NCI-H460 (cell line): ENCODE results near the gene RAB3IL1. TPM values are rescaled to one million over a fixed set of nuclear protein-coding genes. Genes with fewer than 3 reads are reported as not detected.

Source experiments
- DNase-seq: peaks from one replicate; pipeline ENCODE4 v3.0.0-alpha.2; 2016; ENCODE audit warnings: low read depth; ENCODE audit errors: extremely low read depth
- total RNA-seq: library from RNA; depleted of rRNA; stranded (reverse); fragments of >200 nt; shearing (Covaris generic); gene quantifications from 2 replicates; pipeline ENCODE4 v1.2.3, GENCODE V29; 2014

The RAB3IL1 gene
- total RNA-seq, 1 experiment from 2014 or later = 3.2 TPM

DNA sequence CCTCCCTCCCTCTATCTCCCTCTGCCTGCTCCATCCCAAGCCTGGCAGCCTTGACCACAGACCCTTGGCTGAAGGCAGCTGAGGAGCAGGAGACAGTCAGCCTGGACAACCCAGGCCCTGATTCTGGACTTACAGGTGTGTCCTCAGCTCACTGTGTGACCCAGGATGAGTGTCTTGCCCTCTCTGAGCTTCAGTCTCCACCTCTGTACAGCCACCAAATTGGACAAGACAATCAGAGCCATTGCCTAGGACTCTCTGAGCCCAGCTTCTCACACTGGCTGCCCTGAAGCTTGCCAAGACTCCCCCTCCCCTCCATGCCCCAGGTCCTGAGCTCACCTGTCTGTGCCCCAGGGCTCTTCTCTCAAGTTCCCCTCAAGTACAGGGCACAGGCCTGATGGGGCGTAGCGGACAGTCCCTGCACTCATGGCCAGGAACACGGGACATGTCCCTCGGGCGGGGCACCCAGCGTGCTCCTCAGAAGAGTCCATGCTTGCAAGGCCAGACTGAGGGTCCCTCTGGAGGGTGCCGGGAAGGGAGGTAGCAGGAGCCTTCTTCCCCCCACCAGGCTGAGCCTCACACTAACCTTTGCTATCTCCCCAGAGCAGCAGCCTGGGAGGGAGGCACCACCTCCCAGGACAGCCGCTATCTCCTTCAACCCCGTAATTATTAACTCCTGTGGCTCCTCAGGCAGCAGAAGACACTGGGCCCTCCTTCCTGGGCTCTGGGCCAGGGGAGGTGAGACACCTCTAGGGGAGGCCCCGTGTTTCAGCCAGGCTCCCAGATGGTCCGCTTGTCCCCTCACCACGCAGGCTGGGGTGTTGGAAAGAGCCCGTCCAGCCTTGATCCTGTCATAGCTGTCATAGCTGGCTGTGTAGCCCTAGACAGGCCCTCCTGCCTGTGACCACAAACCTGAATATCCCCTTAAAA is 2.6 kb upstream of the RAB3IL1 start:
- DNase-seq = no peak

DNA sequence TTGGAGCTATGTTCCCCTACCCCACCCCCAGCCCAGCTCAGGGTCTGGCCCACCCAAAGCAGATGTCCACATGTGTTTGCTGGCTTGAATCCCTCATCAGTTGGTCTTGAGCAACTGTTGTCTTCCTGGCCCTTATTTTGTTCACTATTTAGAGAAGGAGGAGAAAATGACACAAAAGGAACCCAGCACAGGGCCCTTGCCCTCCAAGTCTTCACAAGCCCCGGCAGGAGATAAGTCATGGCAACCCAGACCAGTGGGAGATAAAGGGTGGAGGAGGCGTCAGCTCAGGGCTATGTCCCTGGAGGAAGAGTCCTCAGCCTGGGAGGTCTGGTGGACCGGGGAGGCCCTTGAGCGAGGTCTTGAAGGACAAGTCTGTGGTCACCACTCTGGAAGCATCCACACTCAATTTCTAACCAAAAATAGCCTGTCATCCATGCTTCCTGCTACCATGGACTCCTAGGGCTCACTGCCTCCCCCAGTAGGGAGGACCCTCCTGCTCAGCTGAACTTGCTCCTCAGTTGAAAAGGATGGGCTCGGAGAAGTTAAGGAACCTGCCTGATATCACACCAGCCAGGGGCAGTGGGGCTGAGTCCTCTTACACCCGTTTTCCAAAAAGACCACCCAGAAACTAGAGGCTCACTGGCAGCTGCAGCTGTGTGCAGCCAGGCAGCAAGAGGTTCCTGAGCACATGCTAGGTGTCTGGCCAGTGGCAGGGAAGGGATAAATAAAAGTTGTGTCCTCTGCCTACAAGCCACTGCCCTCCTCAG is 1.8 kb upstream of the RAB3IL1 start:
- no peak for DNase-seq

DNA sequence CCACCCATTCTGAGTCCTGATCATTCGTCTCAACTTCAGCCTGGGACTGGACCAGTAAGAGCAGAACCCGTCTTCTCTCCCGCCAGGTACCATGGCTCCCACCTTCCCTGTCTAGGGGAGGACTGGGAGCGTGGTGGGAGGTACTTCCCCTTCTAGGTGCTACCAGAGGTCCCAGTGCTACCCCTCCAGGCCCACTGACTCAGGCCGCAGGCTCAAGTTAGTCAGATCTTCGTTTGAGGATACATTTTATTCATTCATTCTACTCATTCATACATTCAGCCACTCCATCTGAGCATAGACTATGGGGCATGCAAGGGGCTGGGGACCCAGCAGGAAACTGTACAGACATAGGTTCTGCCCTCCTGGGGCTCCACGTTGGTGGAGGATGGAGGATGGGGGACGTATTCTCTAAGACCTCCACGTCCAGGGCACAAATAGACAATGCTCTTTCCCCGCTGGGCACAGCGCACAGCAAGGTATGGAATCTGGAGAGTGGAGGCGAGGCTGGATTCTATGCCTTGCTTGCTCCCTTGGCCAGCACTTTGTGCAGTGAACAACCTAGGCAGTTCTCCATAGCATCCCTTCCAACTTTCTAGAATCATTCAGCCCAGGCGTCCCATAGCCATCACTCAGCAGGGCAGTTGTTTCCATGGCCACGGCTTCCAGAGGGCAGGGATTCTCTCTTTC is 1.0 kb upstream of the RAB3IL1 start:
- no peak for DNase-seq

DNA sequence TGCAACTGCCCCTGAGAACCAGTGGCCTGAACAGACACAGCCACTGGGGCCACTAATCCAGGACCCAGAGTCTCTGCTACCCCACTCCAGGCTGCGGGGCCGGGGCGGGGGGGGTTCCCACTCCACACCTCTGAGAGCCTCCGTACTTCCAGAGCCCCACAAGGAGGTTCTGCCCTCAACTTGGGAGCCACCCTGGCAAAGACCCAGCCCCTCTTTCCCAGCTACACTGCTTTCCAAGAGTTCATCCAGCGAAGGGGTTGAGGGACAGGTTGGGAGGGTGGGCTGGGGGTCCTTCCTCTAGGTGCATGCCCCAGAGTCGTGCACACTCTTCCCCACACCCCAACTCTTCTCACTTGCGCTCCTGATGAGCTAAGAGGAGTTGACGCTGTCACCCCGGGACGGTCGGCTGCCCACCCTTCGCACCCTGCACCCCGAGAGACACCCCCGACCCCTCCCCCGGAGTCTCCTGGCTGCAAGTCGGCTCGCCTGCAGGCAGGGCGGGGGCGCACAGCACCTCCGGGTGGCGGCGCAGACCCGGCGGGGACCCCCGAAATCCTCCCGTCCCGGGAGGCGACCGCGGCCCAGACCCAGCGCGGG is 531 bp downstream of the RAB3IL1 start:
- no peak for DNase-seq

DNA sequence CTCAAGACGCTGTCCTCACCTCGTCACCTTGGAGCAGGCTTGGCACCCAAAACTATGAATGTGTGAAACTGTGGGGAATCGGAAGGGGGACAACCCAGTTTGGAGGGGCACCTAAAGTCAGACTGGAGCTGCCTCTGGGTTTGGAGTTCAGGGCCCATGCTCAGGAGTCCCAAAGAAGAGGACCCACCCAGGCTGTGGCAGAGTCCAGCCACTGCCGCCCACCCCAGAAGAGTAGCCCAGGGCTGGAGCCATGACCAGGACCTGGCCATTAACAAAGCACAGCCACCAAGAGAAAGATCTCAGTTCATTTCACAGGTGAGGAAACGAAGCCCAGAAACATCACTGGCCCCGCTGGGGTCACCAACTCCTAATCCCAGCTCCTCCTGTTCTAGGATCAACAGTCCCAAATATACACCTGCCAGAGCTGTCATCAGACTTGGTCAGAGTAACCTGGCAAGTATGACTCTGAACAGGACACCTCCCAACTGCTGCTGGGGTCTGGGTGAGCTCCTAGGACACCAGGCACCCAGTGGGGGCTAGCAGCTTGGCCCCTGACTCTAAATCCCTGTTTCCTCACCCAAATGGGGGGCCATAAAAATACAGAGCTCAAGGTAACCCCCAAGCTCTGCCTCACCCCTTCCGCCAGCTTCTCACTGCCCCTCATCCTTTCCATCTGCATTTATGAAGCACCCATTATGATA is 2.7 kb downstream of the RAB3IL1 start:
- no peak for DNase-seq

DNA sequence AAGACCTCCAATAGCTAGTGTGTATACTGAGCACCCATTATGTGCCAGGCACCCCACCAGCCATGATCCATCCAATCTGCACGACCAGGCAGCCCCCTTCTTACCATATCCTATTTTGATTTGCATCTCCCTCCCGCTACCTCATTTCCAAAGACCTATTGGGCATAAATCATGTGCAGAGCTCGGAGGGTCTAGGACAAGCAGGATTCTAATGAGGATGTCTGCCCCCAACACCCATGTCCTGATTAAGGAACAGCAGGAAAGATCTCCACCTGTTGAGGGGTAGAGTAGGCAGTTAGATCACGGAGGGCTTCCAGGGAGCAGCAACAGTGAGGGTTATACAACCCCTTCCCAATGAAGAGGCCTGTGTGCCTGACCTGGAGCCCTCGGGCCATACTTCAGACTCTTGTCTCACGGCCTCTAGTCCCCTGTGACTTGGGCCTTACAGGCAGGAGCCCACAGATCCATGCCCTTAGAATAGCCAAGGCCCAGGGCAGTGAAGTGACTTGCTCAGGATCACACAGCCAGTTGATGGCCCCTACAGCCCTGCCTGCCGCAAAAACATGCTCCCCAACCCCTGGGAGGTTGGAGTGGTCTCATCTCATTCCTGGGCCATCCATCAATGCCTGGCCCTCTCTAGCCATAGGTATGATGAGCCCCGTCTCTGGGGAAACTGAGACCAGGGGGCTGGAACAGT is 3.5 kb downstream of the RAB3IL1 start:
- DNase-seq = no peak

DNA sequence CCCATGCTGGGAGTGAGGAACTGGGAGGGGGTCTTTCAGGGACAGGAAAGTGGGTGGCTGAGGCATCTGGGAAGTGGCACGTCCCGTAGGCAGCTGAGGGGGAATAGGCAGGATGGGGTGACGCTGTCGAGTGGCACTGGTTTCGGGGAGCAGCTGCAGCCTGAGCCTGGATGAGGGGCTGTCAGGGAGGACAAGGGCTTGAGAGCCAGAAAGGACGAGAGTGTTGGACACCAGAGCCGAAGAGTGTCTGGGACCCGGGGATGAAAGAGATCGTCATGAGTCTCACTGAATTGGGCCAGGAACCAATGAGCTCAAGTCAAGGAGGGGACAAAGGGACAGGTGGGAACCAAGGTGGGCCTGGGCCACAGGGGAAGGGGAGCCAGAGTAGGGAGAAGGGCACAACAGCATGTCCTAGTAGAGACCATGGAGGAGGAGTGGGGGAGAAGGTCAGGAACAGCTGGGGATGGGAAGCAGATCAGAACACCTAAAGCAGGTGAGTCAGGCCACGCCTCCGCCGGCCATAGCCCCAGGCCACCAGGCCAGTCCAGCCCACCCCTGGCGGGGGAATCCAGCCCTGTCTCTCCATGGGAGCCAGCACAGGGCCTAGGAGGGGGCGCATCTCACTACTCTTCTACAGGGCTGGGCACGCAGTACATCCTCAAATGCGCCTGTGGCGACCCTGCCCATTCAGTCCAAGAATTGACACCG is 4.2 kb downstream of the RAB3IL1 start:
- DNase-seq = no peak

DNA sequence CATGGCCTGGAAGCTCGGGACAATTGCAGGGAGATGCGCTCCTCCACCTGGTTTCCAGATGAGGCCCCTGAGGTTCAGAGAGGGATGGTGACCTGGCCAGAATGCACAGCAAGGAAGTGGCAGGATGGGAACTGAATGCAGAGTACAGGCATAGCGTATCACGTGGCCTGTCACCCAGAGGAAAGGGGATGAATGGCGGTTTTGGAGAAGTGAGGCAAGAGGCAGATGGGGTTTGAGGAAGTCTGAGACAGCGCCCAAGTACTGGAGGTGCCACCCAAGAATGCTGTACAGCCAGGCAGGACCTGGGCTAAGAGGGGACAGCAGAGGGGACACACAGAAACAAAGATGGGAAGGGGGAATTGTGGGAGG is 4.9 kb downstream of the RAB3IL1 start:
- DNase-seq = no peak

DNA sequence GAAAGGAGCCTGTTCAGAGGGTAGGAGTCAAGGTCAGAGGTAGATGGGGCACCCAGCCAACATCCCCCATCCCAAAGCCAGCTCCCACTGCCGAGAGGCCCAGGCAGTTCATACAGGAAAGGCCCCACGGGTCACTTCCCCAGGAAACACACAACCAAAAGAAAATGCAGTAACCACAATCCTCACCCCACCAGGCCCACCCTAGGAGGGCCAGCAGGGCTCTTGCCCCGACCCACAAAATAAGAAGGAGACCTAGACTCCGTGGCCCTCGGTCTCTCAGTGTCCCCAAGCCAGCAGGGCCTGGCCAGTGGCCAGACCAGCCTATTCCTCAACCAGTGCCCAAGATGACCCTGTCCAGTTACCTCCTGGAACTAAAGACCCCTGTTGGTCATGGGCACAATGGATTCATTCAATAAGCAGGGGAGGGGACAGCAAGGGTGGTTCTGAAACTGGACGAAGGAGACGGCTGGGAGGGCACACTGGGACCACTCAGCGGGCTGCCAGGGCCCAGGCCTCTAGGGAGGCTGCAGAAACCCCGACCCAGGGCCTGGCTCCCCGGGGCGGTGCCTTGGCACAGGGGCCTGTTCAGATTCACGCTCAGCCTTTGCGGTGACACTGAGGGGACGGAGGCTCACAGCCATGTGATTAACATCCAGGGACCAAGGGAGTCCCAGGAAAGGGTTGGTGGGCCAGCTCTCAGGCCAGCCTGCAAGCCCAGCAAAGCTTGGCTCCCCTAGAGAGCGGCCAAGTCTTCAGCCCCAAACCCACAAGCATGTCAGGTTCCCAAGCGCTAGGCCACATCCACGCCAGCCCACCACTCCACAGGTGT is 5.5 kb downstream of the RAB3IL1 start:
- DNase-seq = no peak

DNA sequence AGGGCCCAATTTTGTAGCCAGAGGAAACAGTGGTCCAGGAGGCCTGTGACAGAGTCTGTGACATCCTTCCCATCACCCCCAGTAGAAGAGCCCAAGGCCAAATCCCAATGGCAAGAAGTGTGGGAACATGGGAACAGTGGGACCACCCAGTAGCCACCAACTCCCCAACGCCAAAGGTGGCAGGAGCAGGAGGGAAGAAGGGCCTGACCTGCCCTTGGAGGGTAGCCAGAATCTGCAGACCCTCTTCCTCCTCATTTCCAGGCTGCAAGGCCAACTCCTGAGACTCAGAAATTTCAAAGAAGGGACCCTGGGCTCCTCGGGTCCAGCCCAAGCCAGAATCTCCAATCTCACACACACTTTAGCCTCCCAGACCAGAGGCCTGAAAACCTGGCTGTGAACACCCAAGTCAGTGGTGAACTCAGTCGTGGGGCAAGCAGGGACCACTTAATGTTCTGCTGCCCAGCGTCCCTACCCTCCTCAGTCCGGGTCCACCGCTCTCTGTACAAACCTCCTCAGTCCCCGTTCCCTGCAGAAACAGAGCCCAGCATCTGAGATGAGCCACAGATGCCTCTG is 6.2 kb downstream of the RAB3IL1 start:
- DNase-seq = no peak

DNA sequence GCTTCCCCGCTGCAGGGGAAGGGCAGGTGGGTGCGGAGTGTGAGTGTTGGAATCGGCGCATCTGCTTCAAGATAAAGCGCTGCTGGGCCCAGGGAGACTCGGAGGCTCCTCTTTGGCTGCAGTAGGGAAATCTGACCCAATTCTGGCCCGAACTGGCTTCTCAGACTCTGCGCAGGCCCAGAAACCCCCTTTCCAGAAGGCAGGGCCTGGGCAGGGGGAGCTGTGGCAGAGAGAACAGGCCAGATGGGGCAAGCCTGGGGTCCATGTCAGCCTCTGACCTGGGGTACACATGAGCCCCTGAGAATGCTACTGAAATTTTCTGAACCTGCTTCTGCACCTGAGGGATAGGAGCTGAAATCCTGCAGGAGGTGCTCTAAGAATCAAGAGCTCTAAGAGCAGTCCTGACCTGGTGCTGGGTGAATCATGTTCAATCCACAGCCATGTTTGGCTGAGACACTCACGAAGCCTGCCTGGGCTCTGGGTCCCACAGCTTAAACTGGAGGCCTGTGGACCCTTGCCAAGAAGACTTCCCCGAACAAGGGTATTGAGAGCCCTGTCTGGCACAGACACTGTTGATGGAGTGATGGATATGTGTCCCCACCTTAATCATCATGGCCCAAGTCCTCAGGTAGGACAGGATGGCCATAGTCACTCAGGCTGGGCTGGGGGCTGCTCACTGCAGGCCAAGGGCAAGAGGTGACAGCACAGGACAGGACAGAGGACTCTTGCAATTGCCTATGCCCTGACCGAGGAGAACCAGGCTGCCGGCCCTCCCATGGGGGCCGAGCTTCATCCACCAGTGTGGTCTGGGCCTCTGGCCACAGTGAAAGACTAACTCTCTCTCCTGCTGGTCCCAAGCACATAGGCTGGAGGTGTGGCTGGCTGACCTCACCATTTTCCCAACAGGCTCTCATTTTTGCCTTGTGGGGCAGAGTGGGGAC is 6.9 kb downstream of the RAB3IL1 start:
- DNase-seq = no peak

DNA sequence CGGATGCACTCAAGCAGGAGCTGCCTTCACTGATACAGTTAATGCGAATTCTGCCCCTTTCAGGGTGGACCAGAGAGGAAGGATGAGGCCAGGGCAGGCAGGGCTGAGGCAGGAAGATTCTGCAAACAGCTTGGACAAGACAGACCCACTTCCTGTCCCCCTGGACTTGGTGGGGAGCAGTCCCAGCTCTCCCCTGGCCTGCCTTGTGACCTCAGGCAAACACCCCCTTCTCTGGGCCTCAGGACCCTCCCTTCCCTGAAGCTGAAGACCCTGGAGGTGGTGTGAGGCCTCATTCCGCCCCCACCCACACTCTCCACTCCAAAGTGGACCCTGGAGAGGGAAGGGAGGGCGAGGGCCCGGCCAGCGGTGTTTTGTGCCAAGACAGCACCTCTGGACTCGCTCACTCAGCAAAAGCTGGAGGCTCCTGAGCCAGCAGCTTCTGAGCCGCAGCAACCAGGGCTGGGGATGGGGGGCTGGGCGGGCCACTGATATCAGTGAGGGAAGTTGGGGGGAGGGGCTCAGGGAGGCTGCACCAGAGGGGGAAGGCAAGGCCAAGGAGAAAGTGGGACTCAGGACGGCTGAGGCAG is 8.5 kb downstream of the RAB3IL1 start:
- no peak for DNase-seq

DNA sequence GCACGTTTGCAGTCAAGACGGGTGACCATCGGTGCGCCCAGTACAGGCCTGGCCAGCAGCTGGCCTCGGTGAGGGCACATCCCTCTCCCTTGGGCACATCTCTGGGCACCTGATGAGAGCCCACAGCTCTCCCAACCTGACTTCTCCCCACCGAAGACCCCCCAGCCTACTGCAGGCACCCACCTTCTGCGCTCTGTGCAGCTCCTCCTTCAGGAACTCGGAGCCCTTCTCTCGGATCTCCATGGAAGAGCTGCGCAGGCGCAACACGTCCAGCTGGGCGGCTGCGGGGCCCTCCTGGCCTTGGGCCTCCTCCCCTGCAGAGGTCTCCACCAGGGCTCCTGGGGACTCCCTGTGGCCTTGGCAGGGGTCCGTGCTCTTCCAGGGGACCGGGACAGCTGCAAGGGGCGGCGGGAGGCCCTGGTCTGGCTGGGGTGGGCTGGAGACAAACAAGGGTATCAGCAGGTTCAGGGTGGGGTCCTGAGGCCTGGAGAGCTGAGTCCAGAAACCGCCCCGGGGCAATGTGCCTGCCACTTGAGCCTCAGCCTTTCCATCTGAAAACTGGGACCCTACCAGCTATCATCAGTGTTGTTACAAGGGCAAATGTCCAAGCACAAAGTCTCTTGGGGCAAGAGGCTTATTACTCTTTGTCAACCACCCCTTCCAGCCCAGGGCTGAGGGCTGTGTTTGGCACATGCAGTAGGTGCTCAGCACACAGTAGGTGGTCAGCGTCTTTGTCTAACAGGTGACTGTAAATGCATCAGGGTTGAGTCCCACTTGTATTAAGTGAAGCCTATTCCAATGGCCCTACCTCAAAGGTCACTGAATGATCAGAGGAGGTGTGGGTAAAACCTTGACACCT is 9.3 kb downstream of the RAB3IL1 start:
- DNase-seq = no peak

DNA sequence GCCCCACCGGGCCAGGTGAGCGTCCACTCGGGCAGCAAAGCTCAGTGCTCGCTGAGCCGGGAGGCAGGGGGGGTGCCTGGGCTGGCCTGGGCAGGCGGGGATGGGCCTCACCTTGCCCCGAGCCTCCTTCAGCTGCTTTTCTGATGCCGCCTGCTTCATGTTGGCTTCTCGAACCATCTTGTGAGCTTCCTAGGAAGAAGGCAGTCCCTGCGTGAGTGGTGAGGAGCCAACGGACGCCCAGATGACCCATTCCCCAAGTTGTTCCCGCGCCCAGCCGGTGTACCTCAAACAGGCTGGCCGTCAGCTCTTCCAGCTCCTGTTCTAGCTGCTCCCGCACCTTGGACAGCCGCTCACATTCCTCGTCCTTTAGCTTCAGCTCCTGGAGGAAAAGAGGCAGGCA is 10.1 kb downstream of the RAB3IL1 start:
- no peak for DNase-seq

DNA sequence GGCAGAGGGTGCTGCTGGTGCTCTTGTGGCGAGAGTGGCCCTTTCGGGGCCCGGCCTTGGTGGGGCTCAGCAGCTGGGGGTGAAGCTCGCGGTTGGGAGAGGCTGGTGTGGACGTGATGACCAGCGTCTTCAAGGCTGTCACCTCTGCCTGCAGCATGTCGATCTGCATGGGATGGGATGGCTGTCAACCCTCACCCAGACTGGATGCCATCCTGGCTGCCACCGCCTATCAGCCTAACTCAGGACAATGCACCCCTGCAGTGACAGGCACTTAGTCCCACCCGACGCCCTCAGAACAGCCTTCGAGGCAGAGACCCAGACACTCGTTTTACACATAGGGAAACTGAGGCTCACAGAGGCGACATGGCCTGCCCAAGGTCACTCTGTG is 10.8 kb downstream of the RAB3IL1 start:
- no peak for DNase-seq
